Neural cell (in vitro differentiated cells): ENCODE data around the gene PAX2.

Experiments used
- EZH2 ChIP-seq: fragments of 200-600, 300-800 bp; shearing (Covaris generic), sonication (generic); IDR thresholded peaks from 2 replicates; pipeline ENCODE4 v1.6.1; 2014; ENCODE audit warnings: antibody characterized with exemption, low read length, borderline replicate concordance, mild to moderate bottlenecking; ENCODE audit not compliant: insufficient read depth, poor library complexity, severe bottlenecking
- POLR2AphosphoS5 ChIP-seq: IDR thresholded peaks from 2 replicates; pipeline ENCODE4 v1.6.1; 2012
- SMC3 ChIP-seq: fragments of 450-650 bp; conservative IDR thresholded peaks from 2 replicates; pipeline ENCODE4 v1.6.1; 2014; ENCODE audit warnings: antibody characterized with exemption, mild to moderate bottlenecking, moderate library complexity; ENCODE audit not compliant: poor library complexity
- TAF1 ChIP-seq: IDR thresholded peaks from 2 replicates; pipeline ENCODE4 v1.6.1; 2012; ENCODE audit warnings: low read depth
- TF ChIP-seq, protein P1 (sequence below): fragments of 450-650 bp; IDR thresholded peaks from 2 replicates; pipeline ENCODE4 v1.5.1; 2014; ENCODE audit warnings: antibody characterized with exemption, mild to moderate bottlenecking, moderate library complexity; ENCODE audit not compliant: poor library complexity, severe bottlenecking

- TF ChIP-seq, protein P1, sequence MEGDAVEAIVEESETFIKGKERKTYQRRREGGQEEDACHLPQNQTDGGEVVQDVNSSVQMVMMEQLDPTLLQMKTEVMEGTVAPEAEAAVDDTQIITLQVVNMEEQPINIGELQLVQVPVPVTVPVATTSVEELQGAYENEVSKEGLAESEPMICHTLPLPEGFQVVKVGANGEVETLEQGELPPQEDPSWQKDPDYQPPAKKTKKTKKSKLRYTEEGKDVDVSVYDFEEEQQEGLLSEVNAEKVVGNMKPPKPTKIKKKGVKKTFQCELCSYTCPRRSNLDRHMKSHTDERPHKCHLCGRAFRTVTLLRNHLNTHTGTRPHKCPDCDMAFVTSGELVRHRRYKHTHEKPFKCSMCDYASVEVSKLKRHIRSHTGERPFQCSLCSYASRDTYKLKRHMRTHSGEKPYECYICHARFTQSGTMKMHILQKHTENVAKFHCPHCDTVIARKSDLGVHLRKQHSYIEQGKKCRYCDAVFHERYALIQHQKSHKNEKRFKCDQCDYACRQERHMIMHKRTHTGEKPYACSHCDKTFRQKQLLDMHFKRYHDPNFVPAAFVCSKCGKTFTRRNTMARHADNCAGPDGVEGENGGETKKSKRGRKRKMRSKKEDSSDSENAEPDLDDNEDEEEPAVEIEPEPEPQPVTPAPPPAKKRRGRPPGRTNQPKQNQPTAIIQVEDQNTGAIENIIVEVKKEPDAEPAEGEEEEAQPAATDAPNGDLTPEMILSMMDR: no peak
- TF ChIP-seq POLR2AphosphoS5: peak; percentile 56
- TF ChIP-seq EZH2: no peak
- TF ChIP-seq SMC3: no peak
- TF ChIP-seq TAF1: no peak
These were observed 751 bp downstream of the PAX2 start for GRCh38 chr10:100745882-100746783.
